GM12891 (cell line): ENCODE data around the gene JPH4.

ENCODE experiments used
- PAX5 ChIP-seq: IDR thresholded peaks from 2 replicates; pipeline ENCODE4 v1.6.1; 2011; ENCODE audit warnings: low read length, moderate library complexity, mild to moderate bottlenecking; ENCODE audit not compliant: insufficient read depth, severe bottlenecking
- POLR2A ChIP-seq: IDR thresholded peaks from 2 replicates; pipeline ENCODE4 v1.6.1; 2011; ENCODE audit warnings: low read depth, low read length, control low read depth
- POLR2AphosphoS5 ChIP-seq: IDR thresholded peaks from 2 replicates; pipeline ENCODE4 v1.6.1; 2011; ENCODE audit warnings: low read depth, low read length, control low read depth
- SPI1 ChIP-seq: IDR thresholded peaks from 2 replicates; pipeline ENCODE4 v1.6.1; 2011; ENCODE audit warnings: low read depth, low read length, control low read depth
- TAF1 ChIP-seq: IDR thresholded peaks from 2 replicates; pipeline ENCODE4 v1.6.1; 2011; ENCODE audit warnings: low read depth, low read length, control low read depth

DNA sequence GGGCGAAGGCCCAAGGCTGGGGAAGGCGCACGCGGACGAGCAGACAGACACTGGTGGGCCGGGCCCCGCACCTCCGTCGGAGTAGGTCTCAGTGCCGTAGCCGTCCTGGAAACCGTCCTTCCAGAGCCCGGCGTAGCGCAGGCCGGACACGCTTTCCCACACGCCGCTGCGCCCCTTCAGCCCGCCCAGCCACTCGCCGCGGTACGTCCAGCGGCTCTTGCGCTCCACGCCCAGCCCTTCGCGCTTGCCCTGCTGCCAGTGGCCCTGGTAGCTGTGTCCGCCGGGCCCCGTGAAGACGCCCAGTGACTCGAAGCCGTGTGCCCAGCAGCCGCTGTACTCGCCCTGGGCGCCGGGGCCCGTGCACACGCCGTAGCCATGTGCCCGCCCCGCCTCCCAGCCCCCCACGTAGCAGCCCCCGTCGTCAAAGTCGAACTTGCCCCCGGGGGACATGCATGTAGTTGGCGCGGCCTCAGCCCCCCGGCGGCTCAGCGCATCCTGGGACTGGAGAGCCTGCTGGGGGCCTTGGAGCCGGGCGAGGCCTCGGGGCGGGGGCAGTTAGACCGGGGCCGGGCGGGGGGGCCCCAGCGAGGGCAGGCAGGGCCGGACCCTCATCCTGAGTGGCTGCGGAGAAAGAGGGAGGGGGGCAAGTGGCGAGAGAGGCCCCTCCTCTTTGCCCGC, 1.4 kb downstream of the JPH4 start:
- TF ChIP-seq POLR2A: no peak
- TF ChIP-seq POLR2AphosphoS5: no peak
- no peak for TF ChIP-seq SPI1
- no peak for TF ChIP-seq TAF1
- TF ChIP-seq PAX5: no peak
